ENCODE results near the gene RAPGEF1.

Gene RAPGEF1

GRCh38 chr9:131601683-131602181 is 138.1 kb downstream of the RAPGEF1 start:
- no peak for FAIRE-seq

DNA sequence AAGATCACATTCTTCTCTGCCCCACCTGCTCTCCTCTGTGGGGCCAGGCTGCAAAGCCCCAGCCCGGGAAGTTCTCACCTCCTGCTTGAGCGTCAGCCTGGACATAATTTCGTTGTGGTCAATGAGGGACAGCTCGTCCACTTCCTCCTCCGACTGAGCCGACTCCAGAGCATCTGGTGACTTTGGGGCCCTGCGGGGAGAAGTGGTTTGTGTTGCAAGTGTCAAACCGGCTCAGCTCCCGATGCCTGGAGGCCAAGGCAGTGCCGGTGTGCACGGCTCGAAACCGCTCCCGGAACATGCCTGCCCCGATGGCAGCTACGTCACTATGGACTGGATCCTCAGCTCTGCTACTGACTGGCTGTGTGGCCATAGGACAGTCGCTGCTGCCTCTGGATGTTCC is 141.8 kb downstream of the RAPGEF1 start:
- no peak for FAIRE-seq

DNA sequence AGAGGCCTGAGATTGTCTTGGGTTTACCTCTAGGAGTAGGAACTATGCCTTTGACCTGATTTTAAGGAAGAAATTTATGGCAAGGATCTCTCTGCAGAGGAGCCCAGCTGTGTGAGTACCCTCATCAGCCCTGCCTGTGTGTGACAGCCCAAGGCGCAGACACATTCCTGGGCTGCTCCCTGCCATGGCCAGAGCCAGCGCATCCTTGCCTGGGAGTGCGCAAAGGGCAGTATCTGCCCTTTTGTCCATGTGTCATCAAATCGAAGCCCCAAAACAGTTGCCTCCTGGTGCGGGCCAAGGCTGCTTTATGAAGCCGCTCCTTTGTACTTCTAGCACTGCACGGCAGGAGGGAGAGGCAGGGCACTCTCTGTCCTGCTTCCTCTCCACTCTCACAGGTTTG is 142.6 kb downstream of the RAPGEF1 start:
- no peak for FAIRE-seq

DNA sequence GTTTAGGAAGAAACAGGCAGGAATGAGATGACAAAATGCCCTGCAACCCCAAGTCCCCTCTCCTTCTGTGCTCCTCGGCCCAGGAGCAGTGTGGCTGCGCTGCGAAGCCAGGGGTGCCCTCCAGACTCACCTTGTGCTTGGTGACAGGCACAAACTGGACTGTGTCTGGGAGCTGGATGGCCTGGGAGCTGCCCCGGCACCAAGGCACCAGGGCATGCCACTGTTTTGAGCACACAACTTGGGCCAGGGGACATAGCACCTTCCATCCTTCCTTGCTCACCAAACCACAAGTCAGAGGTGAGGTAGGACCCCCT is 143.5 kb downstream of the RAPGEF1 start:
- FAIRE-seq, result no peak

- no peak for FAIRE-seq
These were observed 144.0 kb downstream of the RAPGEF1 start for GRCh38 chr9:131595696-131596429.

DNA sequence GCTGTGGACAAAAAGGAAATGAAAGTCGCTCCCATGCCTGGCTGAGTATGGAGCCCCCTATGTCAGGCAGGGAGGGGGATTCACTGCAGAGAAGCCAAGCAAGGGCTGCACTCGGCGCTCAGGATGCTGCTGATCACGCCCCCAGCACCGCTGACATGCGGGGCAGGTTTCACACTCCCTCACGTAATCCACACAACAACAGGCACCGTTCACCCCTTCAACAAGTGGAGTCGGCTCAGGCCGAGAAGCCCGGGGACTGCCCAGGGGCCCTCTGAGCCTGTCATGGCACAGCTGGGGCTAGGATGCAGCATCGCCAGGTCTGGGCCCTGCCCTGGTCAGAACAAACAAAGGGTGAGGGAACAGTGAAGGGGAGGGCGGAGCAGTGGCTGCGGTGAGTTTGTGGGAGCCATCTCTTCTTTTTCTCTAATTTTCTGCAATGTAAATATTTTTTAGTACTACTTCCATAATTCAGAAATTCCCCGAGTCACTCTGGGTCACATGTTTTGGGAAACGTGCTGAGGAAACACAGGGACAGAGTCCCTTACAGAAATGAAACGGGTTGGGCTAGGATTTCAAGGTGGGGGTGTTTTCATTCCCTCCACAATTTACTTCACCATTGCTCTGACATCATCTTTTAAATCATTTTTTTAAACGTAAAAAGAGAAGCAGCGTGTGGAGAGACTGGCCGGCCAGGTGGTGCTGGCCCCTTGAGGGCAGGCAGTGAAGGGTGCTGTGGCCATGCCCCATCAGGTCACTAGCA is 144.8 kb downstream of the RAPGEF1 start:
- no peak for FAIRE-seq

DNA sequence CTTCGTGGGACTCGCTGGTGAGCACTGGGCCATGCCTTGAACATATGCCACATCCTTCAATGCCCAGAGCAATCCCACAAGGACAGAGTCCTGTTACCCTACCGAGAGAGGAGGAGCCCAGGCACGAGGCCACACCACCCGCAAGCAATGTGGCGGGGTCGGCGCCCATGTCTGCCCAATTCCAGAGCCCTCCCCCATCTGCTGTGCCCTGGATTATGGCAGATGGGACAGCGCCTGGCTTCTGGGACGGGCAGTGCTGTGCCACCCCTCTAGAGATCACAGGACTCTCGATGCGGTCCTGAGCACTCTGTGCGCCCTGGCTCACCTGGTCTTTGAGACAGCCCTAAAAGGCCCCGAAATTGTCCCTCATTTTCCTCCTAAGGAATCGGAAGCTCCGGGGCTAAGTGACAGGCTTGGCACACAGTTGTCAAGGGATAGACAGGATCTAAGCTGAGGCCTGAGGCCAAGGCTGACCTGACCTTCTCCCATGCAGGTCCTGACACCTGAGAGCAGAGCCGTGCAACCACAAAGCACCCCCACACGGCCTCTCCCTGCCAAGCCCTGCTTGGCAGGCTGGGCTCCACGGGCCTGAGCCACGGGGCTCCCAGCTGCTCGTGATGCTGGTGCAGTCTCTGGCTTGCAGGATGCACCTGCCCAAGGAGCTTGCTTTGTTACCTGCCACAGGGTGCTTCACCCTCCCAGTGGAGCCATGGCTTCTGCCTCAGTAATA is 145.8 kb downstream of the RAPGEF1 start:
- no peak for FAIRE-seq

GRCh38 chr9:131593091-131593820 is 146.6 kb downstream of the RAPGEF1 start:
- no peak for FAIRE-seq

GRCh38 chr9:131591845-131592208 is 148.0 kb downstream of the RAPGEF1 start:
- no peak for FAIRE-seq

GRCh38 chr9:131590907-131591844 is 148.7 kb downstream of the RAPGEF1 start:
- no peak for FAIRE-seq

DNA sequence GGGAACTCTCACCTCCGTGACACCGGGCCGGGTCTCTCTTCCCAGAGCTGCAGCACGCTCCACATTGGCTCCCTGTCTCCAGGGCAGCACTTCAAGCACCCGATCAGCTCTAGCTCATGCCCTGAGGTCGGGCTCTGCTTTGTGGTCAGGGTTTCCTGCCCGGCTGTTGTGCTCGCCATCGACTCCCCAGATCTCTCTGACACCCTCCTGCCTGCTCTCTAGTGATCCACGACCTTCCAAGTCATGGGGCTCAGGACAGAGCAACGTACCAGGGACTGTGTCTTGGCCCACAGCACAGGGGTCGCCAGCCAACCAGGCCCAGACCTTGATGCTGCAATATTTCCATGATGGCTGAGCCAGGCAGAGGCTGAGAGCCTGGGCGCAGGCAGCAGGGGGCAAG is 149.4 kb downstream of the RAPGEF1 start:
- FAIRE-seq, result no peak

- FAIRE-seq, result no peak
These were observed 149.9 kb downstream of the RAPGEF1 start for GRCh38 chr9:131589993-131590392.

DNA sequence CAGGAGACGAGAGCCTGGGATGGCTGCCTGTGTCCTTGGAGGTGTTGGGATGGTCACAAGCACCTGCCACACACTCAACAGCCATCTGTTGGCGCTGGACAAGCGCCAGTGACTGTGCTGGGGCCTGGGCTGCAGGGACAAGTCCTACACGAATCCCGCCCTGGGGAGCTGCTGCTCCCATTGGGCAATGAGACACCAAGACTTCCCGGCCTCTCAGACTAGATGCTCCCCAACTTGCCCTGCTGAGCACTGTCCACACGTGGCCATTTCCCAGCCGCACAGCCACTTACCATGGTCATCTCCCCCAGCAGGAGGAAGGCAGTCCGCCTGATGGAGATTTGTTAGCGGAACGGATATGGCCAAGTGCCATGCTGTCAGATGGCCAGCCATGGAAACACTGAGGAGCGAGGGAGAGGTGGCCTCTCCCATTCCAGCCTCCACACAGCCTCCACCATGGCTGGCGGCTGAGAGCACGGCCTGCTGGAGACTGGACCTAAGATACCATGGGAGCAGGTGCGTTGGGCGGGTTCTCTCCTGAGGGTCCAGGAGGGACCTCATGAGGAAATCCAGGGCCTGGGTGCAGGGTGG is 150.7 kb downstream of the RAPGEF1 start:
- no peak for FAIRE-seq

GRCh38 chr9:131588396-131588795 is 151.5 kb downstream of the RAPGEF1 start:
- FAIRE-seq, result no peak

DNA sequence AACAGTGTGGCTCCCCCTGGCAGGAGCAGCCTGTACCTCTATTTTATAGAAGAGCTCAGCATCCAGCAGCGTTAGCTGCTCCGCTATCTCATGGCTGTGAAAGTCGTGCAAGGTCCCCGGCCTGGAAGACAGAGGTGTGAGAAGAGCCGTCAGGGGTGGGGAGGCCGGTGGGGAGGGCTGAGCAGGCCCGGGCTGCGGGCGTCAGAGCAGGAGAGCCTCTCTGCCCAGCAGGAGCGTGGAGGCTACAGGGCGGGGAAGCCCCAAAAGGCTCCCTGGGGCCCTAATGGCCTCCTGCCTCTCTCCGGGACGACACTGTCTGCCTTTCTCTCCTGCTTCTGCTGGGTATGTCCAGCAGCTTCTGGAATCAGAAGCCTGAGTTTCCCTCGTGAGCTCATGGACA is 152.0 kb downstream of the RAPGEF1 start:
- FAIRE-seq, result no peak

- no peak for FAIRE-seq
These were observed 152.5 kb downstream of the RAPGEF1 start for GRCh38 chr9:131587331-131587730.

- no peak for FAIRE-seq
These were observed 154.5 kb downstream of the RAPGEF1 start for GRCh38 chr9:131585375-131585774.

- FAIRE-seq, result no peak
These were observed 155.0 kb downstream of the RAPGEF1 start for GRCh38 chr9:131584858-131585257.

- no peak for FAIRE-seq
These were observed 155.9 kb downstream of the RAPGEF1 start for GRCh38 chr9:131583836-131584555.

GRCh38 chr9:131583337-131583645 is 156.6 kb downstream of the RAPGEF1 start:
- FAIRE-seq, result no peak

Measured in A204.1 (cell line).